Spleen (tissue), 7 donors: ENCODE measurements around the gene SEPHS2.

ENCODE experiments used
- CTCF ChIP-seq, 11 experiments: fragments of 200-600 bp in 7 of 11; fragments of 450-650 bp in 4 of 11; sonication (generic) in 4 of 11; IDR thresholded peaks in 8 of 11; conservative IDR thresholded peaks in 3 of 11; 1 replicate in 7 of 11; 2 replicates in 4 of 11; pipeline versions ENCODE4 v1.4.0 to v1.8.0; 2016 to 2021; ENCODE audit warnings: antibody characterized with exemption in 11 of 11, inconsistent platforms in 4 of 11, mild to moderate bottlenecking in 1 of 11
- POLR2A ChIP-seq, 3 donors: fragments of 450-650 bp; IDR thresholded peaks; one replicate each; pipeline ENCODE4 v1.5.1; 2017; ENCODE audit warnings: antibody characterized with exemption in 3 of 3, mild to moderate bottlenecking in 1 of 3
- donor health status: DM: no; HTN: no; CAD: no; lungs with moderate emphysema.
- donor health status: DM: no; HTN: no; CAD: no.
- donor health status: DM: no; HTN: no; CAD: no.

- TF ChIP-seq CTCF (IDR thresholded peaks at IDR 0.05 in 8 of 11, conservative IDR thresholded peaks at IDR 0.05 in 3 of 11) (no peak), POLR2A (IDR thresholded peaks at IDR 0.05) (no peak)
Observed at GRCh38 chr16:30470632-30470995, 24.9 kb upstream of the SEPHS2 start.
